Trophoblast cell (in vitro differentiated cells and primary cell): ENCODE results near the gene ENPP7.

Experiments
- DNase-seq, 2 donors: peaks; one replicate each; pipeline ENCODE4 v3.0.0-alpha.2; 2016
- H2AFZ ChIP-seq: 2 replicates; pipeline ENCODE4 v1.6.1; 2013; ENCODE audit warnings: low read length, moderate library complexity, mild to moderate bottlenecking; ENCODE audit not compliant: insufficient read depth, poor library complexity
- H2AK5ac ChIP-seq: 2 replicates; pipeline ENCODE4 v1.6.1; 2013; ENCODE audit warnings: mild to moderate bottlenecking, low read length
- H2BK120ac ChIP-seq: 2 replicates; pipeline ENCODE4 v1.6.1; 2013; ENCODE audit warnings: low read length, mild to moderate bottlenecking, moderate library complexity; ENCODE audit not compliant: insufficient read depth, poor library complexity
- H2BK12ac ChIP-seq: 2 replicates; pipeline ENCODE4 v1.6.1; 2013; ENCODE audit warnings: mild to moderate bottlenecking, low read length, moderate library complexity
- H2BK5ac ChIP-seq: 2 replicates; pipeline ENCODE4 v1.6.1; 2013; ENCODE audit warnings: low read length, low read depth, moderate library complexity, mild to moderate bottlenecking; ENCODE audit not compliant: poor library complexity
- H3K14ac ChIP-seq: 2 replicates; pipeline ENCODE4 v1.6.1; 2013; ENCODE audit warnings: mild to moderate bottlenecking, low read length
- H3K18ac ChIP-seq: 2 replicates; pipeline ENCODE4 v1.6.1; 2013; ENCODE audit warnings: mild to moderate bottlenecking, low read length
- H3K23ac ChIP-seq: 2 replicates; pipeline ENCODE4 v1.6.1; 2013; ENCODE audit warnings: low read length
- H3K27ac ChIP-seq: 2 replicates; pipeline ENCODE4 v1.5.1; 2013; ENCODE audit warnings: low read depth, mild to moderate bottlenecking, inconsistent platforms, low read length, moderate library complexity
- H3K27me3 ChIP-seq: 2 replicates; pipeline ENCODE4 v1.6.1; 2013; ENCODE audit warnings: inconsistent platforms, mild to moderate bottlenecking, low read length, moderate library complexity; ENCODE audit not compliant: insufficient read depth
- H3K36me3 ChIP-seq, 2 experiments: 1 replicate in 1 of 2; 2 replicates in 1 of 2; pipeline ENCODE4 v1.6.1; 2013; ENCODE audit warnings: low read length in 2 of 2, mild to moderate bottlenecking in 2 of 2, moderate library complexity in 1 of 2; ENCODE audit not compliant: insufficient read depth in 2 of 2, control insufficient read depth in 1 of 2
- H3K4ac ChIP-seq: 2 replicates; pipeline ENCODE4 v1.6.1; 2013; ENCODE audit warnings: low read depth, mild to moderate bottlenecking, low read length, moderate library complexity
- H3K4me1 ChIP-seq, 2 experiments: 1 replicate in 1 of 2; 2 replicates in 1 of 2; pipeline ENCODE4 v1.6.1; 2013; ENCODE audit warnings: low read length in 2 of 2, mild to moderate bottlenecking in 2 of 2, moderate library complexity in 1 of 2; ENCODE audit not compliant: insufficient read depth in 2 of 2, control insufficient read depth in 1 of 2
- H3K4me2 ChIP-seq: 2 replicates; pipeline ENCODE4 v1.6.1; 2013; ENCODE audit warnings: inconsistent platforms, mild to moderate bottlenecking, low read length, moderate library complexity
- H3K4me3 ChIP-seq: 2 replicates; pipeline ENCODE4 v1.5.1; 2013; ENCODE audit warnings: mild to moderate bottlenecking, low read depth, low read length, inconsistent platforms
- H3K79me1 ChIP-seq: one replicate; pipeline ENCODE4 v1.6.1; 2013; ENCODE audit warnings: low read length
- H3K79me2 ChIP-seq: 2 replicates; pipeline ENCODE4 v1.6.1; 2013; ENCODE audit warnings: low read length, mild to moderate bottlenecking; ENCODE audit not compliant: control insufficient read depth, insufficient read depth, poor library complexity
- H3K9ac ChIP-seq: 2 replicates; pipeline ENCODE4 v1.6.1; 2013; ENCODE audit warnings: mild to moderate bottlenecking, low read length
- H3K9me3 ChIP-seq: 2 replicates; pipeline ENCODE4 v1.6.1; 2013; ENCODE audit warnings: low read depth, mild to moderate bottlenecking, control low read depth, inconsistent platforms, low read length; ENCODE audit not compliant: insufficient read depth
- H4K12ac ChIP-seq: 2 replicates; pipeline ENCODE4 v1.6.1; 2013; ENCODE audit warnings: low read depth, mild to moderate bottlenecking, low read length, moderate library complexity
- H4K8ac ChIP-seq: 2 replicates; pipeline ENCODE4 v1.6.1; 2013; ENCODE audit warnings: low read depth, mild to moderate bottlenecking, low read length, moderate library complexity
- H4K91ac ChIP-seq: one replicate; pipeline ENCODE4 v1.6.1; 2013; ENCODE audit warnings: low read depth, mild to moderate bottlenecking, low read length, moderate library complexity
- WGBS: extraction: QIAGEN DNeasy Blood & Tissue Kit; methylation state at CpG from one replicate; pipeline ENCODE4 v1.1.7; 2013; ENCODE audit warnings: missing lambda C conversion rate; ENCODE audit not compliant: insufficient read length, insufficient coverage; ENCODE audit errors: extremely low coverage; 5-methylcytosine and 5-hydroxymethylcytosine counted together

The ENPP7 gene

GRCh38 chr17:79748295-79749099, 17.8 kb downstream of the ENPP7 start:
- H2BK12ac ChIP-seq: no peak overlapping the region
- no CpG with 5 or more reads among the region's 55 CpGs for WGBS
- no peak overlapping the region for H2AFZ ChIP-seq
- H2AK5ac ChIP-seq: no peak overlapping the region
- H2BK5ac ChIP-seq: no peak overlapping the region
- no peak overlapping the region for H4K8ac ChIP-seq
- H3K4me2 ChIP-seq: no peak overlapping the region
- no peak for DNase-seq
- H3K27me3 ChIP-seq: peaks cover 29% of the 10 kb centered on the region
- no peak overlapping the region for H3K14ac ChIP-seq
- H3K4ac ChIP-seq: no peak overlapping the region
- H3K27ac ChIP-seq: no peak overlapping the region
- no peak overlapping the region for H4K91ac ChIP-seq
- H3K4me1 ChIP-seq: no peaks in the 10 kb centered on the region
- H3K18ac ChIP-seq: no peak overlapping the region
- H3K79me2 ChIP-seq: no peaks in the 10 kb centered on the region
- no peak overlapping the region for H3K4me3 ChIP-seq
- H3K23ac ChIP-seq: no peak overlapping the region
- no peak overlapping the region for H4K12ac ChIP-seq
- no peaks in the 10 kb centered on the region for H3K36me3 ChIP-seq
- no peak overlapping the region for H3K9ac ChIP-seq
- no peak overlapping the region for H2BK120ac ChIP-seq
- peaks cover 7% of the 10 kb centered on the region for H3K9me3 ChIP-seq
- no peaks in the 10 kb centered on the region for H3K79me1 ChIP-seq

GRCh38 chr17:79749156-79749815, 18.5 kb downstream of the ENPP7 start:
- H3K79me1 ChIP-seq: no peaks in the 10 kb centered on the region
- no CpG with 5 or more reads among the region's 3 CpGs for WGBS
- H3K4me3 ChIP-seq: no peak overlapping the region
- H3K14ac ChIP-seq: no peak overlapping the region
- H3K4me1 ChIP-seq: no peaks in the 10 kb centered on the region
- H4K91ac ChIP-seq: no peak overlapping the region
- H3K4me2 ChIP-seq: no peak overlapping the region
- H3K4ac ChIP-seq: no peak overlapping the region
- H2AK5ac ChIP-seq: no peak overlapping the region
- no peaks in the 10 kb centered on the region for H3K79me2 ChIP-seq
- H3K23ac ChIP-seq: no peak overlapping the region
- H2BK5ac ChIP-seq: no peak overlapping the region
- H4K12ac ChIP-seq: no peak overlapping the region
- peaks cover 29% of the 10 kb centered on the region for H3K27me3 ChIP-seq
- peak in 1 of 2 donors; percentile 24 for DNase-seq
- peaks cover 7% of the 10 kb centered on the region for H3K9me3 ChIP-seq
- no peaks in the 10 kb centered on the region for H3K36me3 ChIP-seq
- H2BK12ac ChIP-seq: no peak overlapping the region
- H4K8ac ChIP-seq: no peak overlapping the region
- H3K18ac ChIP-seq: no peak overlapping the region
- no peak overlapping the region for H3K9ac ChIP-seq
- no peak overlapping the region for H2AFZ ChIP-seq
- H2BK120ac ChIP-seq: no peak overlapping the region
- no peak overlapping the region for H3K27ac ChIP-seq

- no peak overlapping the region for H3K4me3 ChIP-seq
- DNase-seq: no peak
- no peak overlapping the region for H3K9ac ChIP-seq
- no peak overlapping the region for H3K4me2 ChIP-seq
- no peak overlapping the region for H2BK5ac ChIP-seq
- no peak overlapping the region for H4K12ac ChIP-seq
- no peaks in the 10 kb centered on the region for H3K36me3 ChIP-seq
- no peaks in the 10 kb centered on the region for H3K4me1 ChIP-seq
- peaks cover 29% of the 10 kb centered on the region for H3K27me3 ChIP-seq
- H4K91ac ChIP-seq: no peak overlapping the region
- no peak overlapping the region for H2AFZ ChIP-seq
- no peak overlapping the region for H2BK120ac ChIP-seq
- H3K18ac ChIP-seq: no peak overlapping the region
- peaks cover 7% of the 10 kb centered on the region for H3K9me3 ChIP-seq
- no peak overlapping the region for H3K27ac ChIP-seq
- no peak overlapping the region for H3K23ac ChIP-seq
- H3K14ac ChIP-seq: no peak overlapping the region
- H3K79me1 ChIP-seq: no peaks in the 10 kb centered on the region
- no peak overlapping the region for H2AK5ac ChIP-seq
- H3K4ac ChIP-seq: no peak overlapping the region
- H2BK12ac ChIP-seq: no peak overlapping the region
- no CpG with 5 or more reads among the region's 3 CpGs for WGBS
- H3K79me2 ChIP-seq: no peaks in the 10 kb centered on the region
- no peak overlapping the region for H4K8ac ChIP-seq
Observed at GRCh38 chr17:79749958-79750357, 19.2 kb downstream of the ENPP7 start.

- peaks cover 7% of the 10 kb centered on the region for H3K9me3 ChIP-seq
- H3K4me3 ChIP-seq: no peak overlapping the region
- H3K27me3 ChIP-seq: peaks cover 29% of the 10 kb centered on the region
- H4K8ac ChIP-seq: no peak overlapping the region
- no peak overlapping the region for H2BK12ac ChIP-seq
- no peak overlapping the region for H4K91ac ChIP-seq
- no peak overlapping the region for H3K18ac ChIP-seq
- H3K23ac ChIP-seq: no peak overlapping the region
- H3K79me1 ChIP-seq: no peaks in the 10 kb centered on the region
- no peak overlapping the region for H4K12ac ChIP-seq
- no peaks in the 10 kb centered on the region for H3K36me3 ChIP-seq
- no peak overlapping the region for H2AFZ ChIP-seq
- no CpG with 5 or more reads among the region's 13 CpGs for WGBS
- H2BK5ac ChIP-seq: no peak overlapping the region
- H3K27ac ChIP-seq: no peak overlapping the region
- no peak for DNase-seq
- no peak overlapping the region for H3K4ac ChIP-seq
- no peak overlapping the region for H3K4me2 ChIP-seq
- H2BK120ac ChIP-seq: no peak overlapping the region
- no peak overlapping the region for H2AK5ac ChIP-seq
- H3K14ac ChIP-seq: no peak overlapping the region
- H3K4me1 ChIP-seq: no peaks in the 10 kb centered on the region
- no peak overlapping the region for H3K9ac ChIP-seq
- no peaks in the 10 kb centered on the region for H3K79me2 ChIP-seq
Observed at GRCh38 chr17:79750650-79751545, 20.2 kb downstream of the ENPP7 start.
